SKM-1 treated with dmso at 0.1 percent for 144 hours (cell line): Measurements from ENCODE around the gene ITPR2.
"Not testable (repeated sequence)": the region's sequence is repeated elsewhere in the genome, so short reads cannot be mapped to it uniquely, and the experiment has no call there.

ENCODE experiments used
- DNase-seq: peaks from one replicate; lab custom pipeline; 2025; ENCODE audit not compliant: unreplicated experiment; lab: John Stamatoyannopoulos, UW

The ITPR2 gene

GRCh38 chr12:26633591-26634210, 199.3 kb downstream of the ITPR2 start:
- DNase-seq, result no peak

GRCh38 chr12:26632756-26633155, 200.2 kb downstream of the ITPR2 start:
- no peak for DNase-seq

GRCh38 chr12:26631846-26632245, 201.1 kb downstream of the ITPR2 start:
- DNase-seq, result no peak

GRCh38 chr12:26630546-26631027, 202.4 kb downstream of the ITPR2 start:
- DNase-seq, result no peak

- DNase-seq, result no peak
Measured at GRCh38 chr12:26629864-26630263, 203.1 kb downstream of the ITPR2 start.

GRCh38 chr12:26628234-26628633, 204.8 kb downstream of the ITPR2 start:
- DNase-seq, result no peak

- DNase-seq, result no peak
Measured at GRCh38 chr12:26627335-26627734, 205.7 kb downstream of the ITPR2 start.

- DNase-seq, result no peak
Measured at GRCh38 chr12:26623136-26623535, 209.9 kb downstream of the ITPR2 start.

- DNase-seq, result no peak
Measured at GRCh38 chr12:26622601-26623000, 210.4 kb downstream of the ITPR2 start.

GRCh38 chr12:26621932-26622331, 211.1 kb downstream of the ITPR2 start:
- no peak for DNase-seq

- no peak for DNase-seq
Measured at GRCh38 chr12:26620907-26621306, 212.1 kb downstream of the ITPR2 start.

- DNase-seq, result no peak
Measured at GRCh38 chr12:26617513-26617912, 215.5 kb downstream of the ITPR2 start.

GRCh38 chr12:26614011-26614616, 218.9 kb downstream of the ITPR2 start:
- no peak for DNase-seq

- DNase-seq, result no peak
Measured at GRCh38 chr12:26612203-26612602, 220.8 kb downstream of the ITPR2 start.

GRCh38 chr12:26611598-26611997, 221.4 kb downstream of the ITPR2 start:
- DNase-seq, result no peak

GRCh38 chr12:26610774-26611173, 222.2 kb downstream of the ITPR2 start:
- no peak for DNase-seq

GRCh38 chr12:26609986-26610385, 223.0 kb downstream of the ITPR2 start:
- DNase-seq, result no peak

GRCh38 chr12:26608706-26609105, 224.3 kb downstream of the ITPR2 start:
- no peak for DNase-seq

- DNase-seq, result no peak
Measured at GRCh38 chr12:26608273-26608672, 224.7 kb downstream of the ITPR2 start.

- DNase-seq, result no peak
Measured at GRCh38 chr12:26606911-26607310, 226.1 kb downstream of the ITPR2 start.

- DNase-seq, result not testable (repeated sequence)
Measured at GRCh38 chr12:26604813-26605212, 228.2 kb downstream of the ITPR2 start.

GRCh38 chr12:26599096-26599695, 233.8 kb downstream of the ITPR2 start:
- DNase-seq, result no peak
